ENCODE measurements around the gene ETV3. TPM values are rescaled to one million over a fixed set of nuclear protein-coding genes. Genes with fewer than 3 reads are reported as not detected.

ETV3 gene
- total and polyA plus RNA-seq, 10 of the 15 experiments (the other 5 are each of a cell fraction or from before 2014, with no cell fraction given) = 1.7 to 13.8 (median 7.2) TPM

- Histone ChIP-seq H4K20me1 (ENCODE audit: control insufficient read depth, insufficient read depth) (no peaks in the 10 kb centered on the region), H3K4me2 (ENCODE audit: control insufficient read depth, insufficient read depth) (no peak overlapping the region), H3K4me1 (ENCODE audit: control insufficient read depth, insufficient read depth, low read length) (peaks cover 6% of the 10 kb centered on the region), H3K27ac (ENCODE audit: control insufficient read depth, insufficient read depth) (no peak overlapping the region), H3K27me3 (replicated peaks in 1 of 2; ENCODE audit: control insufficient read depth in 2 of 2, insufficient read depth in 2 of 2, low read length in 1 of 2) (no peaks in the 10 kb centered on the region), H2AFZ (ENCODE audit: control insufficient read depth, low read depth, low read length) (no peak overlapping the region), H3K9me3 (replicated peaks; ENCODE audit: control insufficient read depth, insufficient read depth, low read length) (no peaks in the 10 kb centered on the region), H3K79me2 (ENCODE audit: control insufficient read depth, insufficient read depth, low read length) (no peaks in the 10 kb centered on the region), H3K9ac (ENCODE audit: control insufficient read depth, insufficient read depth, low read length) (no peak overlapping the region), H3K36me3 (ENCODE audit: control insufficient read depth in 2 of 2, insufficient read depth in 2 of 2, low read length in 1 of 2) (no peaks in the 10 kb centered on the region), H3K4me3 (no peak overlapping the region)
- no peak for ATAC-seq
- no peak for DNase-seq (ENCODE audit: low read depth, low spot score)
- in situ Hi-C loops (cut with MboI) = loop anchor here (10.0 kb wide), 1 partner anchor 398 kb away; no protein-coding TSS in a partner anchor
- RAD21 ChIA-PET (ENCODE audit: unreplicated experiment) = interaction anchor here (2.7 kb wide), 1 partner anchor 58 kb away, joined by 12 read pairs; no protein-coding TSS in a partner anchor
- no TSS peak for BruUV-seq (replicated peaks)
- TF ChIP-seq TCF3 (IDR thresholded peaks at IDR 0.05; ENCODE audit: borderline replicate concordance, insufficient read depth, low read depth, low read length) (no peak), EED (IDR thresholded peaks at IDR 0.05; ENCODE audit: low read depth) (no peak), RCOR1 (conservative IDR thresholded peaks at IDR 0.05; ENCODE audit: low read depth, low read length) (no peak), MYC (IDR thresholded peaks at IDR 0.05; ENCODE audit: insufficient read depth, insufficient read length, insufficient replicate concordance, low read length, severe bottlenecking) (no peak), YY1 (IDR thresholded peaks at IDR 0.05; ENCODE audit: low read depth, low read length) (no peak)
- TF ChIP-seq, protein P1, sequence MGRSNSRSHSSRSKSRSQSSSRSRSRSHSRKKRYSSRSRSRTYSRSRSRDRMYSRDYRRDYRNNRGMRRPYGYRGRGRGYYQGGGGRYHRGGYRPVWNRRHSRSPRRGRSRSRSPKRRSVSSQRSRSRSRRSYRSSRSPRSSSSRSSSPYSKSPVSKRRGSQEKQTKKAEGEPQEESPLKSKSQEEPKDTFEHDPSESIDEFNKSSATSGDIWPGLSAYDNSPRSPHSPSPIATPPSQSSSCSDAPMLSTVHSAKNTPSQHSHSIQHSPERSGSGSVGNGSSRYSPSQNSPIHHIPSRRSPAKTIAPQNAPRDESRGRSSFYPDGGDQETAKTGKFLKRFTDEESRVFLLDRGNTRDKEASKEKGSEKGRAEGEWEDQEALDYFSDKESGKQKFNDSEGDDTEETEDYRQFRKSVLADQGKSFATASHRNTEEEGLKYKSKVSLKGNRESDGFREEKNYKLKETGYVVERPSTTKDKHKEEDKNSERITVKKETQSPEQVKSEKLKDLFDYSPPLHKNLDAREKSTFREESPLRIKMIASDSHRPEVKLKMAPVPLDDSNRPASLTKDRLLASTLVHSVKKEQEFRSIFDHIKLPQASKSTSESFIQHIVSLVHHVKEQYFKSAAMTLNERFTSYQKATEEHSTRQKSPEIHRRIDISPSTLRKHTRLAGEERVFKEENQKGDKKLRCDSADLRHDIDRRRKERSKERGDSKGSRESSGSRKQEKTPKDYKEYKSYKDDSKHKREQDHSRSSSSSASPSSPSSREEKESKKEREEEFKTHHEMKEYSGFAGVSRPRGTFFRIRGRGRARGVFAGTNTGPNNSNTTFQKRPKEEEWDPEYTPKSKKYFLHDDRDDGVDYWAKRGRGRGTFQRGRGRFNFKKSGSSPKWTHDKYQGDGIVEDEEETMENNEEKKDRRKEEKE (IDR thresholded peaks at IDR 0.05) = no peak
- intact Hi-C loops (cut with micrococcal nuclease; ENCODE audit: unreplicated experiment) = no loop called here
- FAIRE-seq = no peak
- SMC1A ChIA-PET (ENCODE audit: uncharacterized antibody, unreplicated experiment) = interaction anchor here (0.7 to 0.9 kb wide), 2 partner anchors 12 to 21 kb away, joined by 3 read pairs; no protein-coding TSS in a partner anchor
- CTCF ChIA-PET = interaction anchor here (1.2 to 6.4 kb wide), 2 partner anchors 59 to 71 kb away, joined by 3 to 41 read pairs; no protein-coding TSS in a partner anchor
- WGBS (ENCODE audit: insufficient coverage, insufficient replicate concordance, low lambda C conversion rate, missing lambda C conversion rate) = 86% methylated on average over 6 of the region's 6 CpGs
- POLR2A ChIA-PET = interaction anchor here (1.4 kb wide), 1 partner anchor 58 kb away, joined by 5 read pairs; no protein-coding TSS in a partner anchor
Measured at GRCh38 chr1:157096881-157097280, 41.3 kb downstream of the ETV3 start.

Data from GM12878 (cell line).